GM12878 (cell line): Measurements from ENCODE around the gene REN. TPM values are rescaled to one million over a fixed set of nuclear protein-coding genes. Genes with fewer than 3 reads are reported as not detected.

Source experiments
- ATAC-seq: fragments of 200-7000 bp; cut with Tn5 transposase; 3 replicates; pipeline ENCODE4 v1.9.1; 2020; ENCODE audit warnings: mild to moderate bottlenecking, moderate library complexity
- BruUV-seq: library from RNA; stranded (reverse); fragments of 400-500 nt; replicated peaks from 2 replicates; lab custom pipeline; 2021; lab: Mats Ljungman, UMichigan
- CTCF ChIA-PET: fragments of 300-600 bp; sonication (Branson Sonifier 250); formaldehyde crosslinking; extraction: SDS; loops from one replicate; lab custom pipeline; 2021; ENCODE audit warnings: inconsistent platforms; lab: Yijun Ruan, JAX
- POLR2A ChIA-PET: fragments of 350-600 bp; formaldehyde crosslinking; extraction: SDS; loops from one replicate; lab custom pipeline; 2021; ENCODE audit warnings: inconsistent platforms; lab: Charles Lee
- RAD21 ChIA-PET: fragments of 300-600 bp; sonication (Branson Sonifier 250); formaldehyde crosslinking; loops from one replicate; lab custom pipeline; 2023; ENCODE audit warnings: antibody characterized with exemption; ENCODE audit not compliant: unreplicated experiment; lab: Charles Lee
- SMC1A ChIA-PET: fragments of 300-600 bp; sonication (Branson Sonifier 250); formaldehyde crosslinking; loops from one replicate; lab custom pipeline; 2023; ENCODE audit not compliant: unreplicated experiment, uncharacterized antibody; lab: Charles Lee
- DNase-seq: peaks from one replicate; pipeline ENCODE4 v3.0.0-alpha.2; 2011; ENCODE audit warnings: low read depth, low spot score
- FAIRE-seq: peaks from 3 replicates; lab custom pipeline; 2011; peaks lifted over from hg19 to GRCh38; lab: Jason Lieb, UNC
- H2AFZ ChIP-seq: 2 replicates; pipeline ENCODE4 v1.6.0; 2011; ENCODE audit warnings: low read depth, low read length, control low read depth; ENCODE audit not compliant: control insufficient read depth
- H3K27ac ChIP-seq: 2 replicates; pipeline ENCODE4 v1.5.1; 2011; ENCODE audit warnings: control low read depth; ENCODE audit not compliant: control insufficient read depth, insufficient read depth
- H3K27me3 ChIP-seq, 2 experiments: replicated peaks in 1 of 2; 2 replicates each; pipeline versions ENCODE4 v1.6.0 to v1.6.1; 2011; ENCODE audit warnings: low read length in 1 of 2; ENCODE audit not compliant: control insufficient read depth in 2 of 2, insufficient read depth in 2 of 2
- H3K36me3 ChIP-seq, 2 experiments: 2 replicates each; pipeline ENCODE4 v1.5.1; 2011; ENCODE audit warnings: low read length in 1 of 2; ENCODE audit not compliant: control insufficient read depth in 2 of 2, insufficient read depth in 2 of 2
- H3K4me1 ChIP-seq: 2 replicates; pipeline ENCODE4 v1.6.1; 2011; ENCODE audit warnings: mild to moderate bottlenecking, low read length, moderate library complexity, mixed read lengths; ENCODE audit not compliant: control insufficient read depth, insufficient read depth
- H3K4me2 ChIP-seq: 2 replicates; pipeline ENCODE4 v1.6.0; 2011; ENCODE audit warnings: control low read depth; ENCODE audit not compliant: control insufficient read depth, insufficient read depth
- H3K4me3 ChIP-seq: fragments of 200-600 bp; sonication (generic); 2 replicates; pipeline ENCODE4 v1.5.1; 2016
- H3K79me2 ChIP-seq: 2 replicates; pipeline ENCODE4 v1.6.0; 2011; ENCODE audit warnings: low read length; ENCODE audit not compliant: control insufficient read depth, insufficient read depth
- H3K9ac ChIP-seq: 2 replicates; pipeline ENCODE4 v1.8.0; 2011; ENCODE audit warnings: low read length, control low read depth, mixed read lengths; ENCODE audit not compliant: control insufficient read depth, insufficient read depth
- H3K9me3 ChIP-seq: replicated peaks from 3 replicates; pipeline ENCODE4 v1.5.1; 2011; ENCODE audit warnings: mild to moderate bottlenecking, low read length; ENCODE audit not compliant: control insufficient read depth, insufficient read depth
- H4K20me1 ChIP-seq: 2 replicates; pipeline ENCODE4 v1.6.0; 2011; ENCODE audit not compliant: control insufficient read depth, insufficient read depth
- BACH1 ChIP-seq: fragments of 450-650 bp; IDR thresholded peaks from 2 replicates; pipeline ENCODE4 v1.6.1; 2017; ENCODE audit warnings: mild to moderate bottlenecking, borderline replicate concordance
- BCL3 ChIP-seq: IDR thresholded peaks from 2 replicates; pipeline ENCODE4 v1.6.1; 2011; ENCODE audit warnings: borderline replicate concordance, low read depth, mild to moderate bottlenecking, moderate library complexity, low read length; ENCODE audit not compliant: insufficient read depth, poor library complexity, severe bottlenecking
- FOS ChIP-seq: IDR thresholded peaks from 3 replicates; pipeline ENCODE4 v1.6.1; 2011; ENCODE audit warnings: borderline replicate concordance; ENCODE audit not compliant: insufficient read length; ENCODE audit errors: extremely low read depth
- JUND ChIP-seq: IDR thresholded peaks from 2 replicates; pipeline ENCODE4 v1.6.1; 2012; ENCODE audit warnings: low read depth, mild to moderate bottlenecking, low read length, improper control_type of control experiment, moderate library complexity
- LARP7 ChIP-seq: fragments of 450-650 bp; IDR thresholded peaks from 2 replicates; pipeline ENCODE4 v1.6.1; 2017; ENCODE audit warnings: mild to moderate bottlenecking
- MTA3 ChIP-seq: IDR thresholded peaks from 2 replicates; pipeline ENCODE4 v1.6.1; 2012; ENCODE audit warnings: low read length, inconsistent platforms, borderline replicate concordance
- MXI1 ChIP-seq: fragments of 150-350 bp; IDR thresholded peaks from 2 replicates; pipeline ENCODE4 v1.6.1; 2011; ENCODE audit warnings: low read depth, mild to moderate bottlenecking, inconsistent platforms, low read length, improper control_type of control experiment
- NR2F1 ChIP-seq: fragments of 450-650 bp; conservative IDR thresholded peaks from 2 replicates; pipeline ENCODE4 v1.6.1; 2017; ENCODE audit warnings: mild to moderate bottlenecking
- SUPT20H ChIP-seq: IDR thresholded peaks from 2 replicates; pipeline ENCODE4 v1.6.1; 2011; ENCODE audit warnings: low read depth, mild to moderate bottlenecking, low read length, moderate library complexity, borderline replicate concordance; ENCODE audit not compliant: control insufficient read depth
- WGBS: methylation state at CpG from one replicate; pipeline ENCODE4 v1.1.6; 2016; ENCODE audit warnings: low lambda C conversion rate; ENCODE audit not compliant: insufficient replicate concordance, insufficient coverage; ENCODE audit errors: missing lambda C conversion rate; 5-methylcytosine and 5-hydroxymethylcytosine counted together
- in situ Hi-C: fragments of 300-500 bp; cut with MboI; formaldehyde crosslinking; loops from 9 replicates; pipeline ENCODE4 v1.14.3; 2018; ENCODE audit warnings: mixed read lengths
- intact Hi-C: fragments of 100-400 bp; cut with micrococcal nuclease; formaldehyde crosslinking; loops from one replicate; pipeline ENCODE4 v1.14.2; 2022; ENCODE audit not compliant: unreplicated experiment
- polyA plus RNA-seq, 11 experiments: library from polyadenylated mRNA; depleted of rRNA in 4 of 11; unstranded in 6 of 11; stranded (reverse) in 5 of 11; fragments of >200 nt; fragmentation: Nextera tagmentation in 4 of 11; fragmentation: Illumina TruSeq in 1 of 11; extraction: Ambion mirVana in 4 of 11; extraction: Trizol in 1 of 11; gene quantifications; 1 replicate in 1 of 11; 2 replicates in 10 of 11; pipeline versions ENCODE4 v1.2.1 to v1.2.3, GENCODE V29; 2011 to 2016; ENCODE audit warnings: inconsistent platforms in 2 of 11, missing spikeins in 2 of 11, low read depth in 1 of 11
- total RNA-seq, 4 experiments: library from RNA; depleted of rRNA in 3 of 4; stranded (reverse); fragments of >200 nt in 3 of 4; fragmentation: Illumina TruSeq in 1 of 4; extraction: Trizol in 1 of 4; gene quantifications; 2 replicates each; pipeline versions ENCODE4 v1.2.1 to v1.2.3, GENCODE V29; 2013 to 2021

The REN gene
- total and polyA plus RNA-seq, 10 of the 15 experiments (the other 5 are each of a cell fraction or from before 2014, with no cell fraction given) = not detected

- Histone ChIP-seq H3K27ac (no peak overlapping the region), H3K4me1 (no peaks in the 10 kb centered on the region), H3K9ac (no peak overlapping the region), H3K79me2 (no peaks in the 10 kb centered on the region), H3K9me3 (no peaks in the 10 kb centered on the region), H3K36me3 (no peaks in the 10 kb centered on the region), H3K4me2 (no peak overlapping the region), H3K4me3 (no peak overlapping the region), H3K27me3 (peaks cover 2% of the 10 kb centered on the region in 2 experiments; a peak in 3 of 4 replicates), H2AFZ (no peak overlapping the region), H4K20me1 (no peaks in the 10 kb centered on the region)
- no peak for ATAC-seq
- CTCF ChIA-PET = interaction anchor here (1.1 to 2.1 kb wide), 2 partner anchors 50 to 185 kb away, joined by 3 to 7 read pairs; no protein-coding TSS in a partner anchor
- SMC1A ChIA-PET = interaction anchor here (1.0 kb wide), 1 partner anchor 16 kb away, joined by 3 read pairs; no protein-coding TSS in a partner anchor
- POLR2A ChIA-PET = interaction anchor here (0.7 kb wide), 1 partner anchor 9 kb away, joined by 3 read pairs; no protein-coding TSS in a partner anchor
- RAD21 ChIA-PET = no interaction called here
- DNase-seq = no peak
- WGBS = 20% methylated on average over 7 of the region's 7 CpGs
- intact Hi-C loops = no loop called here
- no peak for FAIRE-seq
- no peak for TF ChIP-seq NR2F1
- TF ChIP-seq BACH1 = no peak
- no peak for TF ChIP-seq LARP7
- no peak for TF ChIP-seq SUPT20H
- TF ChIP-seq JUND = no peak
- no peak for TF ChIP-seq BCL3
- no peak for TF ChIP-seq FOS
- TF ChIP-seq MTA3 = no peak
- TF ChIP-seq MXI1 = no peak
- BruUV-seq = no TSS peak
- in situ Hi-C loops = no loop called here
Measured at GRCh38 chr1:204178487-204179281, 12.5 kb upstream of the REN start.
